A549 (cell line): Measurements from ENCODE around the gene LITAFD.

Experiments used
- CHD2 ChIP-seq: fragments of 150-350 bp; IDR thresholded peaks from 2 replicates; pipeline ENCODE4 v1.6.1; 2014; ENCODE audit warnings: low read length; ENCODE audit not compliant: partially characterized antibody
- FOSL2 ChIP-seq, 2 experiments: fragments of 450-650 bp in 1 of 2; fragments of >200 bp in 1 of 2; sonication (Bioruptor Twin) in 1 of 2; formaldehyde crosslinking; IDR thresholded peaks; 2 replicates each; pipeline versions ENCODE4 v1.5.0 to v1.6.1; 2016 to 2020; ENCODE audit warnings: mild to moderate bottlenecking in 1 of 2, moderate library complexity in 1 of 2
- MAZ ChIP-seq: fragments of 150-350 bp; IDR thresholded peaks from 2 replicates; pipeline ENCODE4 v1.6.1; 2014; ENCODE audit warnings: antibody characterized with exemption, low read depth, low read length, borderline replicate concordance
- POLR2A ChIP-seq: IDR thresholded peaks from 2 replicates; pipeline ENCODE4 v1.6.1; 2012; ENCODE audit warnings: mild to moderate bottlenecking, low read length
- RFX5 ChIP-seq: fragments of 450-650 bp; IDR thresholded peaks from 2 replicates; pipeline ENCODE4 v1.7.1; 2014; ENCODE audit warnings: antibody characterized with exemption, mild to moderate bottlenecking, moderate library complexity
- RNF2 ChIP-seq: fragments of 200-600 bp; sonication (generic); IDR thresholded peaks from 2 replicates; pipeline ENCODE4 v1.6.1; 2016; ENCODE audit warnings: low read depth, mild to moderate bottlenecking, antibody characterized with exemption, moderate library complexity, borderline replicate concordance
- TFCP2L1 ChIP-seq: fragments of 250-450 bp; sonication (Bioruptor Pico); IDR thresholded peaks from 2 replicates; pipeline ENCODE4 v1.5.0; 2021; ENCODE audit warnings: mild to moderate bottlenecking
- TF ChIP-seq, protein P1 (sequence below): fragments of >200 bp; sonication (Bioruptor Twin); formaldehyde crosslinking; IDR thresholded peaks from 3 replicates; pipeline ENCODE4 v1.5.1; 2016
- TF ChIP-seq, protein P2 (sequence below): IDR thresholded peaks from 2 replicates; pipeline ENCODE4 v1.6.1; 2012
- TF ChIP-seq, protein P3 (sequence below): fragments of 200-600 bp; sonication (generic); IDR thresholded peaks from 2 replicates; pipeline ENCODE4 v1.6.1; 2016; ENCODE audit warnings: antibody characterized with exemption, mild to moderate bottlenecking, moderate library complexity
- TF ChIP-seq, protein P4 (sequence below): fragments of 450-650 bp; IDR thresholded peaks from 2 replicates; pipeline ENCODE4 v1.6.1; 2014; ENCODE audit warnings: antibody characterized with exemption

DNA sequence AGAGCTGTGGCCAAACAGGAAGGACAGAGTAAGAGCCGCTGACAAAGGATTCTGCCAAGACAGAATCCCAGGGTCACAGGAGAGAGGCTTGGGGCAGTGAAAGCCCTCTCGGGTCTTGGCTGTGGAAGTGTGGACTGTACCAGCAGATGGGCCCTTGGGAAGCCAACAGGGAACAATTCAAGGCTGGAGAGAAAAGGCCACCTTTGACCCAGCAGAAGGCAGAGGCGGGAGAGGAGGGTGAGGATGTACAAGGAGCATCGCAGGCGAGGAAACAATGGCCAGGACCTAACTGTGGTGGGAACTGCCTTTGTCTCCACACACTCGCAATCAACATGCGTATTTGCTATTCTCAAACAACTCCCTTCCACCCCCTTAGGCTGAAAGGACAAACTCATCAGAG, 29.0 kb upstream of the LITAFD start:
- TF ChIP-seq TFCP2L1 (CRISPR knock-in tag) (no peak), FOSL2 (IDR thresholded peaks at IDR 0.05) (no peak), FOSL2 (CRISPR knock-in tag; IDR thresholded peaks at IDR 0.05) (no peak), POLR2A (no peak), CHD2 (no peak), RNF2 (no peak), RFX5 (no peak), MAZ (no peak)
- TF ChIP-seq, protein P1, sequence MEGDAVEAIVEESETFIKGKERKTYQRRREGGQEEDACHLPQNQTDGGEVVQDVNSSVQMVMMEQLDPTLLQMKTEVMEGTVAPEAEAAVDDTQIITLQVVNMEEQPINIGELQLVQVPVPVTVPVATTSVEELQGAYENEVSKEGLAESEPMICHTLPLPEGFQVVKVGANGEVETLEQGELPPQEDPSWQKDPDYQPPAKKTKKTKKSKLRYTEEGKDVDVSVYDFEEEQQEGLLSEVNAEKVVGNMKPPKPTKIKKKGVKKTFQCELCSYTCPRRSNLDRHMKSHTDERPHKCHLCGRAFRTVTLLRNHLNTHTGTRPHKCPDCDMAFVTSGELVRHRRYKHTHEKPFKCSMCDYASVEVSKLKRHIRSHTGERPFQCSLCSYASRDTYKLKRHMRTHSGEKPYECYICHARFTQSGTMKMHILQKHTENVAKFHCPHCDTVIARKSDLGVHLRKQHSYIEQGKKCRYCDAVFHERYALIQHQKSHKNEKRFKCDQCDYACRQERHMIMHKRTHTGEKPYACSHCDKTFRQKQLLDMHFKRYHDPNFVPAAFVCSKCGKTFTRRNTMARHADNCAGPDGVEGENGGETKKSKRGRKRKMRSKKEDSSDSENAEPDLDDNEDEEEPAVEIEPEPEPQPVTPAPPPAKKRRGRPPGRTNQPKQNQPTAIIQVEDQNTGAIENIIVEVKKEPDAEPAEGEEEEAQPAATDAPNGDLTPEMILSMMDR, result no peak
- TF ChIP-seq, protein P2, sequence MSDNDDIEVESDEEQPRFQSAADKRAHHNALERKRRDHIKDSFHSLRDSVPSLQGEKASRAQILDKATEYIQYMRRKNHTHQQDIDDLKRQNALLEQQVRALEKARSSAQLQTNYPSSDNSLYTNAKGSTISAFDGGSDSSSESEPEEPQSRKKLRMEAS, result no peak
- TF ChIP-seq, protein P3, sequence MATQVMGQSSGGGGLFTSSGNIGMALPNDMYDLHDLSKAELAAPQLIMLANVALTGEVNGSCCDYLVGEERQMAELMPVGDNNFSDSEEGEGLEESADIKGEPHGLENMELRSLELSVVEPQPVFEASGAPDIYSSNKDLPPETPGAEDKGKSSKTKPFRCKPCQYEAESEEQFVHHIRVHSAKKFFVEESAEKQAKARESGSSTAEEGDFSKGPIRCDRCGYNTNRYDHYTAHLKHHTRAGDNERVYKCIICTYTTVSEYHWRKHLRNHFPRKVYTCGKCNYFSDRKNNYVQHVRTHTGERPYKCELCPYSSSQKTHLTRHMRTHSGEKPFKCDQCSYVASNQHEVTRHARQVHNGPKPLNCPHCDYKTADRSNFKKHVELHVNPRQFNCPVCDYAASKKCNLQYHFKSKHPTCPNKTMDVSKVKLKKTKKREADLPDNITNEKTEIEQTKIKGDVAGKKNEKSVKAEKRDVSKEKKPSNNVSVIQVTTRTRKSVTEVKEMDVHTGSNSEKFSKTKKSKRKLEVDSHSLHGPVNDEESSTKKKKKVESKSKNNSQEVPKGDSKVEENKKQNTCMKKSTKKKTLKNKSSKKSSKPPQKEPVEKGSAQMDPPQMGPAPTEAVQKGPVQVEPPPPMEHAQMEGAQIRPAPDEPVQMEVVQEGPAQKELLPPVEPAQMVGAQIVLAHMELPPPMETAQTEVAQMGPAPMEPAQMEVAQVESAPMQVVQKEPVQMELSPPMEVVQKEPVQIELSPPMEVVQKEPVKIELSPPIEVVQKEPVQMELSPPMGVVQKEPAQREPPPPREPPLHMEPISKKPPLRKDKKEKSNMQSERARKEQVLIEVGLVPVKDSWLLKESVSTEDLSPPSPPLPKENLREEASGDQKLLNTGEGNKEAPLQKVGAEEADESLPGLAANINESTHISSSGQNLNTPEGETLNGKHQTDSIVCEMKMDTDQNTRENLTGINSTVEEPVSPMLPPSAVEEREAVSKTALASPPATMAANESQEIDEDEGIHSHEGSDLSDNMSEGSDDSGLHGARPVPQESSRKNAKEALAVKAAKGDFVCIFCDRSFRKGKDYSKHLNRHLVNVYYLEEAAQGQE, result no peak
- TF ChIP-seq, protein P4, sequence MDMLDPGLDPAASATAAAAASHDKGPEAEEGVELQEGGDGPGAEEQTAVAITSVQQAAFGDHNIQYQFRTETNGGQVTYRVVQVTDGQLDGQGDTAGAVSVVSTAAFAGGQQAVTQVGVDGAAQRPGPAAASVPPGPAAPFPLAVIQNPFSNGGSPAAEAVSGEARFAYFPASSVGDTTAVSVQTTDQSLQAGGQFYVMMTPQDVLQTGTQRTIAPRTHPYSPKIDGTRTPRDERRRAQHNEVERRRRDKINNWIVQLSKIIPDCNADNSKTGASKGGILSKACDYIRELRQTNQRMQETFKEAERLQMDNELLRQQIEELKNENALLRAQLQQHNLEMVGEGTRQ, result no peak
